ENCODE measurements around the gene ANKRD27.
"Not testable (repeated sequence)": the region's sequence is repeated elsewhere in the genome, so short reads cannot be mapped to it uniquely, and the experiment has no call there.

ANKRD27 gene

GRCh38 chr19:32652331-32652730, 22.6 kb downstream of the ANKRD27 start:
- not testable (repeated sequence) for DNase-seq (ENCODE audit: low read depth)

DNA sequence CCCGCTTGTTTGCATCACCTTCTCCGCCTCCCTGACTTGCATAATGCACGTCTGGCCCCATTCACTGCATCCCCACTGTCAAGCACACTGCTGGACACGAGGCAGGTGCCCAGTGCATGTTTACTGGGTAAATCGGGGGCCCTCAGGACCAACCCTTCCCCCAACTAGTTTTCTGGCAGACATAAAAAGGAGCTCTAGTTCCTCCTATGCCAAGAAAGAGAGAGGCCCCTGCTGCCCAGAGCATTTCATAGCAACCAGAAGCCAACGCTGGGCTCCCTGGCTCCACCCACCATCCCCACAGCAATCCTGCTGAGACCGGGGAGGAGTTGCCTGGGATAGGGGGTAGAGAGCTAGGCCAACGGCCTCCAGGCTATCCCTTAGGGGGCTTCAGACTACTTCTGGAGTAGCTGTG, 23.2 kb downstream of the ANKRD27 start:
- DNase-seq (ENCODE audit: low read depth): no peak

DNA sequence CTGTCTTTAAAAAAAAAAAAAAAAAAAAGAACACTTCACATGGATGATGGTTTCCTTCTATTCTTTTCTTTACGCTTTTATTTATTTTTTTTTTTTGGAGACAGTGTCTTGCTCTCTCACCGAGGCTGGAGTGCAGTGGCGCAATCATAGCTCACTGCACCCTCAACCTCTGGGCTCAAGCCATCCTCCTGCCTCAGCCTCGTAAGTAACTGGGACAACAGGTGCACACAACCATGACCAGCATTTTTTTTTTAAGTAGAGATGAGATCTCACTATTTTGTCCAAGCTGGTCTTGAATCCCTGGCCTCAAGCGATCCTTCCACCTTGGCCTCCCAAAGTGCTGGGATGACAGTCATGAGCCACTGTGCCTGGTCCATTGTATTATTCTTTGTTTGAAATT, 24.3 kb downstream of the ANKRD27 start:
- no peak for DNase-seq (ENCODE audit: low read depth)

DNA sequence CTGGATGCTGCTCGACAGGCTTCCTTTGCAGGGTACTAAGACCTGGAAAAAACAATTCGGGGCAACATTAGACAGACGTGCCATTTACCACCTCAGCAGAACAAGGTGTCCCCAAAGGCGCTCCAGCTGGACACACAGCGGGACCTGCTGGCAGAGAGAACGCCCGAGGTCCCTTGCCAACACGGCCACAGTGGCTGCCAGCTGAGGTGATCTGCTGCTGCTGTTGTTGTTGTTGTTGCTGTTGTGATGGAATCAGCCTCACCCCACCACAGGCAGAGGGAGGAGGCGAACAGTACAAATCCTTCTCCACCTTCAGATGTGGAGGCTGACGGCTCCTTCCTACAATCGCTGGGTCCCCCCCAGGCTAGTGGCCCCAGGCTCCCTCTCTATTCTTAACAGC, 25.2 kb downstream of the ANKRD27 start:
- no peak for DNase-seq (ENCODE audit: low read depth)

- no peak for DNase-seq (ENCODE audit: low read depth)
Observed at GRCh38 chr19:32647361-32647760, 27.6 kb downstream of the ANKRD27 start.

- no peak for DNase-seq (ENCODE audit: low read depth)
Observed at GRCh38 chr19:32646556-32646955, 28.4 kb downstream of the ANKRD27 start.

GRCh38 chr19:32642771-32643170, 32.2 kb downstream of the ANKRD27 start:
- DNase-seq (ENCODE audit: low read depth): no peak

GRCh38 chr19:32638625-32639024, 36.4 kb downstream of the ANKRD27 start:
- no peak for DNase-seq (ENCODE audit: low read depth)

DNA sequence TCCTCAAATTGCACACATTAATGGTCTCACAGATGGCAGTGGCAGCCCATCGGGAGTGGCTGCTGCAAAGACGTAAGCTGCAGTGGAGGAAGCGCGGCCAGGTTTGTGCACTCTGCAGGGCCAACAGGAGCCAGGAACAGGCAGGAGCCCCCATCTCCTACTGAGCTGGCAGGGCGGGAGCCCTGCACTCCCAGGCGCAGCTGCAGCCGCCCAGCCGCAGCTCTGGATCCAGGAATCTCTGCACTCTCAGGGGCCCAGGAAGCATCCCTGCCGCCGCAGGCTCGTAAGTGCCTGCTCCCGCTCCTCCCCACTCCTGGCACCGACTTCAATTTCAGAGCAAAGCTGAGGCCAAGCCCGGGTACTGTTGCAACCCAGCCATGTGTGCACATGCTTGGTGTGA, 37.5 kb downstream of the ANKRD27 start:
- DNase-seq (ENCODE audit: low read depth): no peak

- DNase-seq (ENCODE audit: low read depth): no peak
Observed at GRCh38 chr19:32631381-32631780, 43.6 kb downstream of the ANKRD27 start.

DNA sequence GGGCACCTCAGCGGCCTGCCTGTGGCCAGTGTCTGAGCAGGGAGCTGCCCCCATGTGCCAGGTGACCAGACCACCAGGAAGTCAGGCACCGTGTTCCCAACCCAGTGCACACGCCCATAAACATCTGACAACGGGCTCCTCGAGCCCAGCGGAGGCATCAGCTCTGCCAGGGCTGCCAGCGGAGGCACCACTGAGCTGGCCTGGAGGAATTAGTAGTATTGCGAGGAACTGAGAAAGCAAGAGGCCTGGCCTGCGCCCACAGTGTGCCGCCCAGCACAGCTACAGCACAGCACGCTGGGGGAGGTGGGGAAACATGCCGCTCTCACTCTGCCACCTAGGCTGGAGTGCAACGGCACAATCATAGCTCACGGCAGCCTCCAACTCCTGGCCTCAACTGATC, 44.6 kb downstream of the ANKRD27 start:
- DNase-seq (ENCODE audit: low read depth): no peak

DNA sequence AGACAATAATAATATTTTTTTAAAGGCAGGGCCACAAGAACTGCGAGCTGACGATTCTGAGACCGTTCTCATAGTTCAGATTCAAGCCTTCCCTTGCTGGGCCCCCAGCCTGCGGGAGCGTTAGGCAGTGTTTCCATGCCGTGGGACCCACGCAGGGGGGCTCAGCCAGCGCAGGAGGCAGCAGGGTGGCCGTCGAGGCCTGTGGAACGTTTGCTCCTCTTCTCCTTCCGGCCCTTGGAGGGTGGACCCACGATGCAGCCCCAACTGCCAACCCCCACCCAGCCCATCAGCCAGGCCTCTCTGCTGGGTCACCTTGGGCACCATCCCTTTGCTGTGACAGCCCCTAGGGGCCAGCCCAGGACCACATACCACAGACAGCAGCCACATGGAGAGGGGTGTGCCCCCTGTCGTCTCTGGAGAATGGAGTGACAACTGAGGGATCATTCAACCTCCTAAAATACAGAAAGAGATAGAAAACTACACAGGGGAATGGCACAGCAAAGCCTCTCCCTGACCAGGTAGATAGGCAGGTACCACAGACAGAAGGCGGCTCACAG, 47.2 kb downstream of the ANKRD27 start:
- DNase-seq (ENCODE audit: low read depth): no peak

GRCh38 chr19:32626969-32627368, 48.0 kb downstream of the ANKRD27 start:
- no peak for DNase-seq (ENCODE audit: low read depth)

- DNase-seq (ENCODE audit: low read depth): no peak
Observed at GRCh38 chr19:32624410-32624809, 50.6 kb downstream of the ANKRD27 start.

DNA sequence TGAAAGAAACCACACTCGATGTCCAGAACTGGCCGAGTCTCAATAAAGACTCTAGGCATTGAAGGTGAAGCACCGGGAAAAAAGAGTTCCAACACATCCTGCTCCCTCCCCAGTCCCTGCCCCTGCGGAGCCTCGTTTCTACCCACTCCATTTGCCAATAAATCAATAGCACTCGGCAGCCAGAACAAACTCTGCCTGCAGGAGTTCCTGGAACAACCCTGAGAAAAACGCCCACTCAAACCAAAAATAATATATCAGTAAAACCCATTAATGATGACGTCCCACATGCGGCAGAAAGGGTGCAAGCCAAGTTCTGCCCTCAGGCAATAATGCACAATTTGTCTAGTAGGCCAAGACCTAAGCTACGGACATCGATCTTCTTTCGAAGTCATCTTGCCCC, 53.0 kb downstream of the ANKRD27 start:
- DNase-seq (ENCODE audit: low read depth): no peak

- DNase-seq (ENCODE audit: low read depth): no peak
Observed at GRCh38 chr19:32619051-32619685, 55.8 kb downstream of the ANKRD27 start.

GRCh38 chr19:32615569-32615968, 59.4 kb downstream of the ANKRD27 start:
- DNase-seq (ENCODE audit: low read depth): no peak

DNA sequence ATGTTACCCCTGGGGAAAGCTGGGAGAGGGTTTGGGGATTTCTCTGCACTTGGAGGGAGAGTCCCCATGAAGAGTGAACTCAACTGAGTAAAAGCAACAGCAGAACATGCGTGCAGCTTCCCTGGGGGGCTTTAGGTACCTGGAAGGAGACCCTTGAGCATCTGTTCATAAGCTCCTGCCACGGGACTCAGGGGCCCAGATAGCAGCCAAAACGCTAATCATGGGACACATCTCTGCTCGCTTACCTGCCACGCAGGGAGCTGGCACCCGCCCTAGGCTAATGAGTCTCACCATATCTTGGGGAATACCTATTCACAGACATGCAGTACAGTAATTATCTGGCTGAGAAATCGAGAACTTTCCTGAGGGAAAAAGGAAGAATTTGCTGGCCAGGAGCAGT, 60.1 kb downstream of the ANKRD27 start:
- no peak for DNase-seq (ENCODE audit: low read depth)

GRCh38 chr19:32613008-32613407, 62.0 kb downstream of the ANKRD27 start:
- DNase-seq (ENCODE audit: low read depth): no peak

- DNase-seq (ENCODE audit: low read depth): no peak
Observed at GRCh38 chr19:32611161-32611560, 63.8 kb downstream of the ANKRD27 start.

- no peak for DNase-seq (ENCODE audit: low read depth)
Observed at GRCh38 chr19:32607479-32607878, 67.5 kb downstream of the ANKRD27 start.

DNA sequence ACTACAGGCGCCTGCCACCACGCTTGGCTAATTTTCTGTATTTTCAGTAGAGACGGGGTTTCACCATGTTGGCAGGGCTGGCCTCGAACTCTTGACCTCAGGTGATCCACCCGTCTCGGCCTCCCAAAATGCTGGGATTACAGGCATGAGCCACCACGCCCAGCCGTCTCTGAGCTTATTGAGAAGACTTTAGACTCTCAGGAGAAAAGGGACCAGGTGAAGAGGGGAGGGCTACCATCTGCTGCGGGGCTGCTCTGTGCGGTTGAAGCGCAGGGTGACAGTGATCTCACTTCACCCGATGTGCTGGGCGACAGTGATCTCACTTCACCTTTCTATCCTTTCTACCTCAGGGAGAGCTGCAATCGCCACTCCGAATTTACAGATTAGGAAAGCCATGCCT, 68.7 kb downstream of the ANKRD27 start:
- no peak for DNase-seq (ENCODE audit: low read depth)

- DNase-seq (ENCODE audit: low read depth): no peak
Observed at GRCh38 chr19:32605544-32605943, 69.4 kb downstream of the ANKRD27 start.

GRCh38 chr19:32603961-32604360, 71.0 kb downstream of the ANKRD27 start:
- no peak for DNase-seq (ENCODE audit: low read depth)

All from CMK (cell line).